Stimulated activated CD8-positive, alpha-beta memory T cell treated with anti-CD3 and anti-CD28 coated beads, Interleukin-15, amount 100 ng/mL, for 48 hours (primary cell): Measurements from ENCODE around the gene C8G.

Source experiments
- DNase-seq, 2 donors: peaks; one replicate each; pipeline ENCODE4 v3.0.0-alpha.2; 2020; ENCODE audit warnings: low read depth in 2 of 2

The C8G gene

DNA sequence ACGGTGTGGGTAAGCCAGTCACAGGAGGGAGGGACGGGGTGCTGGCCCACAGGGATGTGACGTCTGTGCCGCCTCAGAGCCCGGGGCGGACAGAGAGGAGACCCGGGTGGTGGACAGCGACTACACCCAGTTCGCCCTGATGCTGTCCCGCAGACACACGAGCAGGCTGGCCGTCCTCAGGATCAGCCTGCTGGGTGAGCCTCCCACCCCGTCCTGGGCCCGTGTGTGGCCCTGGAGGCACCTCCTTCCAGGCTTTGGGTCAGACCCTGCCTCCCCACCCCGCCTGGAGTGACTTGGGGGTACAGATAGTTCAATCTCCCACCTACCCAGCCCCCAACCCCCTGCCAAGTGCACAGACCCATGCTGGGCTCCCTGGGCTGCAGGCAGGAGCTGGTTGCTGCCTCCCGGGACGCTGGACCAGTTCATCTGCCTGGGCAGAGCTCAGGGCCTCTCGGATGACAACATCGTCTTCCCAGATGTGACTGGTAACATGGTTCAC is 8.8 kb downstream of the C8G start:
- DNase-seq: no peak

DNA sequence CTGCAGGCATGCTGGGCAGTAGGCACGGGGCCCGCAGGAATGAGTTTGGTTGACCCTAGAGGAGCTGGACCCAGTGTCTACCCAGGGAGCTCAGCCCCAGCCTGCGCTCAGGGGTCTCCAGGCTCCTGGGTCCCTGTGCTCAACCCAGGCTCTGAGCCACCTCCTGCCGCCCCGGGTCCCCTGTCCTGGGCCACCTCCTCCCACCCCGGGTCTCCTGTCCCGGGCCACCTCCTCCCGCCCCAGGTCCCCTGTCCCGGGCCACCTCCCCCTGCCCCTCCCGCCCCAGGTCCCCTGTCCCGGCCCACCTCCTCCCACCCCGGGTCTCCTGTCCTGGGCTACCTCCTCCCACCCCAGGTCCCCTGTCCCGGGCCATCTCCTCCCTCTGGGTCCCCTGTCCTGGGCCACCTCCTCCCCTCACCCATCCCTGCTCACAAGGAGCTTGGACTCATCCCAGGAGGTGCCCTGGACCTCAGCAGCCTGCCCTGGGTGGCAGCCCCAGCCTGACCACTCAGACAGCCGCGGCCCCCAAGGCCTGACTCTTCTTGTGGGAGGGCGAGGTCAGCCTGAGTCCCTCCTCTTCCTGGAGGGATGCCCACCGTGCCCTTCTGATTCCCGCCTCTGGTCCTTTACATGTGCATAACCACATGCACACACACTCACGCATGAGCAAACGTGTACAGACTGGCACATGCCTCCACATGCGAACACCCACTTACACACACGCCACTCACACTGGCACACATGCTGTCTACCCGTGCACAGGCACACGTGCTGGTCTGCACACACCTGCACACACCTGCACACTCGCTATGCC is 9.4 kb downstream of the C8G start:
- DNase-seq: no peak

DNA sequence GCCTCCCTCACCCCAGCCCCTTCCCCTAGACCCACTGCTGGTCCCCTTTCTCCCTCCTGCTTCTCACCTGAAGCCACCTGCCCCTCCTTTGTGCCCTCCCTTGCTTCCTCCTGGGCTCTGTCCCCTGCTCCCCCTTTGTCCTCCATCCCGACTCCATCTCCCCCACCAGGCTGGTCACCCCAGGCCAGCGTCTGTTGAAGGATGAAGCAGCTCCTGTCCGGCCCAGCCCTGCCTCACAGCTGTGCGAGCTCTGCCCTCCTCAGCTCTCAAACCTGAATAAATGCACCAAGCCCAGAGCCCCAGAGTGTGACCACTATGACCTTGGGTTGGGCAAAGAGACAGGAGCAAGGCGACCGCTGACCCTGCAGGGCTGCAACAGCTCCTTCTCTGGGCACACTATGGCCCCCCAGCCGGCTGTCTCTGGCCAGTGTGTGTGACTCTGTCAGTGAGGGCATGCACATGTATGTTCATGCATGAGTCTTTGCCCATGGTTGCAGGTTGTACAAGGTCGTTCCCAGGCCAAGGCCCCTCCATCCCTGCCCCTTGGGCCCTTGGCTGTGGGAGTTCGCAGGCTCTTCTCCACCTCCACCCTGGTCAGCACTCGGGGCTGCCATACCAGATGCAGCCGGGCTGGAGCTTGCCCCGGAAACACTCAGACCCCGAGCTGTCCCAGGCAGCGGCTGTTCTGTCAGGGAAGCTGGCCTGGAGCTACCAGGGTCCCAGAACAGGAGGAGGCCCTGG is 10.3 kb downstream of the C8G start:
- DNase-seq: no peak

DNA sequence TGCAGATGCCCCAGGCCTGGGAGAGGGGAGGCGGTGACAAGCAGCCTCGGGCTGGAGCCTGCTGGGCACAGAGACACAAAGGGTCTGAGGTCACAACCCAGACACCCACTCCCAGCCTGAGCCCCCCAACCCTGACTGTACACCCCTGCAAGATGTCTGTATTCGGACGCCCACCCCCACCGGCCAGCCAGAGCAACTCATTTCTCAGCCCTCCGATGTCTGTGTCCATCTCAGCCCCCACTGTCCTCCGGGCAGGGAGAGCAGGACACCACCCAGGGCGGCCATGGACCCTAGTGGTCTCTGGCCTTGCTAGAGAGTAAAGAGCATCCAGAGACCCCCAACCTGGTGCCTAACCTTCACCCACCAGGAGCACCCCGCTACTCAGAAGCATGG is 10.9 kb downstream of the C8G start:
- DNase-seq: no peak

DNA sequence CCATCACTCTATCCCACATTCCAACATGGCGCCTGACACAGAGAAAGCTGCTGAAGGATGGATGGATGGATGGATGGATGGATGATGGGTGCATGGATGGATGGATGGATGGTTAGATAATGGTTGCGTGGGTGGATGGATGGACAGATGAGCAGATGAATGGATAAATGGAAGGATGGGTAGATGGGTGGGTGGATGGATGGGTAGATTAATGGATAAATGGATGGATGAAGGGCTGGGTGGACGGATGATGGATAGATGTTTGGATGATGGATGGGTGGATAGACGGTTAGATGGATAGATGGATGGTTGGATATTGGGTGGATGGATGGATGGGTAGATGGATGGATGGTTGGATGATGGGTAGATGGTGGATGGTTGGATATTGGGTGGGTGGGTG is 11.6 kb downstream of the C8G start:
- DNase-seq: no peak

DNA sequence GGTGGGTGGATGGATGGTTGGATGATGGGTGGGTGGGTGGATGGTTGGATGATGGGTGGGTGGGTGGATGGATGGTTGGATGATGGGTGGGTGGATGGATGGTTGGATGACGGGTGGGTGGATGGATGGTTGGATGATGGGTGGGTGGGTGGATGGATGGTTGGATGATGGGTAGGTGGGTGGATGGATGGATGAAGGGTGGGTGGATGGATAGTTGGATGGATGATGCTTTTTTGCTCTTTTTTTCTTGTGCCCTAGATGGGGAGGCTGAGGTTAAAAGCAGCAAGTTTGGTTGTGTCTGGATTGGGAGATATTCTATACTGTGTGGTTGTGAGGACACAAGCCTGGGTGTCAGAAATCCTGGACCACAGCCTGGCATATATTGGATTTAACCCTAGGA is 12.4 kb downstream of the C8G start:
- no peak for DNase-seq

DNA sequence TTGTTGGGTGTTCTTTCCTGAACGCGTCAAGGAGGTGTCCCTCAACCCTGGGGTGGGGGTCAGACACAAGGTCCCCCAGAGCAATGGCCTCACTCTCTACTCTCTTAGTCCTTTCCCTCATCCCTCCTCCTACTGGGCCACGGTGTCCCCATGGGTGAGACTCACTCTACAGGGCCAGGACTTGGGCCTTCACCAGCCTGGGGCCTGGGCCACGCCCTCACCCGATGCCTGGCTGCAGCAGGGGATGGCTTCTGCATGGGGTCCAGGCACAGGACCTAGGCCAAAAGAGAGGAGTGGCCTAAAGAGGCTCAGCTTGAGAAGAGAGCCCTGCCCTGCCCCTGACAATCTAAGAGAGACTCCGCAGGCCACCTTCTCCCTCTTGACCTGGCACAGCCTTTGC is 12.9 kb downstream of the C8G start:
- no peak for DNase-seq

DNA sequence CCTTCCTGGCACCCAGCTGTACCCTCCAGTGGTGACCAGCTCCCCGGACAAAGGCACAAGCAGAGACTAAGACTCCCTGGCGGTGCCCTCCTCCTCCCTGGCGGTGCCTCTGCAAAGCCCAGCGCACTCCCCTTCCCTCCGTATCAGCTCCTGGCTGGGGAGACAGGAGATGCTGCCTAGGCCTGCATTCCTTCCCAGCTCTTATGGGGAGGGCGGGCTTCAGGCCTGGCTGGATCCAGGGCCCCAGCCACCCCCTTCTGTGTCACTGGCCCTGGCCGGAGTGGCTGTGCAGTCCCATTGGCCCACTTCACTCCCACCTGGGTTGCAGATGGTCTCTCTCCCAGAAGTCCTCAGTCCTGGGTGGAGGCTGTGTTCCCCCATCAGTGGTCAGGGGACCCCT is 13.4 kb downstream of the C8G start:
- no peak for DNase-seq

DNA sequence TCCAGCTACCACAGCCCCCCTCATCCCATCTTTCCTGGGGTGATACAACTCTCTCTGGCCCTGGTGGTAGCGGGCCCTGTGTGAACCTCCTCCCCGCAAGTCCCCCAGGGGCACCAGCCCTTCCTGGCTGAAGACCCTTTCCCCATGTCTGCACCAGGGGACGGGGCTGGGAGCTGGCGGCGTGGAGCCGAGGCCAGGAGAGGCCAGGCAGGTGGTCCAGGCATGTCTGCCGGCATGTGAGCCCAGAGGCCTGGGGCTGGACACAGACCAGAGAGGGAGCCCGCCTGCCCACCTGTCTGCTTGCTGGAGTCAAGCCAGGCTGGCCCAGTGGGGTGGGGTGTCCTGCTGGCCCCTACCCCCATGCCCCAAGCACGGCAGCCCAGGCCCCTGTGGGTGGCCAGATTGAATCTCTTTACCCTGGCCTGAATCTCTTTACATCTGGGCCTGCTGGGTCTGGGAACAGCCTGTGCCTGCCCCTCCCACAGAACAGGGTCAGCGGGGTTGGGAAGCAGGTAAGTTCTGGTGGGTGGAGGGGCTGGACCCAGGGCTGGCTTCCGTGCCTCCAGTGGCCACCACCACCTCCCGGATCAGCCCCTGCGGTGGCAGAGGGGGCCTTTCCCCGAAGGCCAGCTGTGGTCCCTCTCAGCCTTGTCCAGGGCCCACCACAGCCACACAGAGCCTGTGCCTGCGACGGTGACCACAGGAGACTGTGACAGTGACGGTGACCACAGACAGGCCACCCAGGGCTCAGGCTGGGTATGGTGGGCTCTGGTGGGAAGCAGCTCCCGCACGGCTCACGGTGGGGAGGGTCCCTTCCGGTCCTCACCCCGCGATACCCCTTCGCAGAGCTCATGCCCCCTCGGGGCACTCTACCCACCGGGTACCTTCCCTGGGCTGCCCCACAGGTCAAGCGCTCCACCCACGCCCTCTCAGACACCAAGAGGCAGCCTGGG is 14.1 kb downstream of the C8G start:
- DNase-seq: no peak

DNA sequence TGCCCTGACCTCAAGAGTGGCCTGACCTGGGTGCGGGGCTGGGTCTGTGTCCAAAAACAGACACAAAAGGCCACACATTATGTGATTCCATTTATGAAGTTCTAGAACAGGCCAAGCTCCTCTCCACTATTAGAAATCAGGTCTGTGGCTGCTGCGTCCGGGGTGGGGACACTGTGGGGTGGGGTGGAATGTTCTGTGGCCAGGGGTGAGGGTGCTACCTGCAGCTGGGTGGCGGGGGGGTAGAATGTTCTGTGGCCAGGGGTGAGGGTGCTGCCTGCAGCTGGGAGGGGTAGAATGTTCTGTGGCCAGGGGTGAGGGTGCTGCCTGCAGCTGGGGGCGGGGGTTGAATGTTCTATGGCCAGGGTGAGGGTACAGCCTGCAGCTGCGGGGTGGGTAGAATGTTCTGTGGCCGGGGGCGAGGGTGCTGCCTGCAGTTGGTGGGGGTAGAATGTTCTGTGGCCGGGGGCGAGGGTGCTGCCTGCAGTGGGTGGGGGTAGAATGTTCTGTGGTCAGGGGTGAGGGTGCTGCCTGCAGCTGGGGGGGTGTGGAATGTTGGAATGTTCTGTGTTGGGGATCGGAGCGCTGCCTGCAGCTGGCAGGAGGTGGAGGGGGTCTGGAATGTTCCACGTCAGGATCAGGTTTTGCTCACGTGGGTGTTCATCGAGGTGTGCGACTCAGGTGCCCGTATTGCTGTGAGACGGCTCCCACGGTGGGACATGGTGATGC is 15.3 kb downstream of the C8G start:
- DNase-seq: no peak

DNA sequence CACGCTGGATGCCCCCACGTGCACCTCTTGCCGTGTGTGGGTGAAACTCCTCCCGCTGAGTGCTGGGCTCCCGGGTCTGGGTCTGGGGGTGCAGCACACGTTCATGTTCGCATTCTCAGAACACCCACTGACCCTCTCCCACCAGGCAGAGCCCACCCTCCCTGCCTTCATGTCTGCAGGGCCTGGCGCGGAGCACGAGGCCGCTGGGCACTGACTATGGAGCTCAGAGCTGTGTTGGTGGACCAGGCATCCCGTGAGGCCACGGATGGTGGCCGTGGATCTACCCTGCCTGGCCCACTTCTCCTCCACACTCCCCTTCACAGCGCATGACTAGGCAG is 15.9 kb downstream of the C8G start:
- no peak for DNase-seq

DNA sequence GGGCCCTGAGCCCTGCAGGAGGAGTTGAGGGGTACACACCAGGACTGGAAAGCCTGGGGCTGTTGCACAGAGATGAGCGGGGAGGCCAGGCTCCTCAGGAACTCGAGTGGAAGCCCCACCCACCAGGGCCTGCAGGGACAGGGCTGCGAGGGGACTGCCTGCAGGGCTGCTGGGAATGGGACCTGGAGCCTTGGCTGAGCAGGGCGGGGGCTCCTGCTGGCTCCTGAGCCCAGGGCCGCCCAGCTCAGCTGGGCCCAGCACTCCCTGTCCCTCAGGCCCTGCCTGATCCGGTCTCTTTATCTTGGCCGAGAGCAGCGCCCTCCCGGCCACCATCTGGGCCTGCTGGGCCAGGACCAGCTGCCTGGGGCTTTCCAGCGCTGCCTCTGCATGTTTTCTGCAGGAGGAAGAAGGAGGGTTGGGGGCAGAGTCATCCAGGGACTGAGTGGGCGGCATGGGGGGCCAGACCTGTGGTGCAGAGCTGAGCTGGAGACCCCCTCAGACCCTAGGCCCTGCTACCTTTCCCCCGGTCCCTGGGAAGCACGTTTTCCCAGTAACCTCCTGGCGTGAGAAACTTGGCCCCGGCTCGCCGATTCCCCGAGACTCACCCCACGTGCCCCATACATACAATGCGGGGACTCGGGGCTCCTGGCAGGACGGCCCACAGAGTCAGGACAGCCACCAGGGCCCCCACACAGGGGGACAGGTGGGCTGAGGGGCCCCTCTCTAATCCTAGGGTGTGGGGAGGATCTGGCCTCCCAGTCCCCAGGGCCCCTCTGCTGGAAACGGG is 16.4 kb downstream of the C8G start:
- DNase-seq: no peak

DNA sequence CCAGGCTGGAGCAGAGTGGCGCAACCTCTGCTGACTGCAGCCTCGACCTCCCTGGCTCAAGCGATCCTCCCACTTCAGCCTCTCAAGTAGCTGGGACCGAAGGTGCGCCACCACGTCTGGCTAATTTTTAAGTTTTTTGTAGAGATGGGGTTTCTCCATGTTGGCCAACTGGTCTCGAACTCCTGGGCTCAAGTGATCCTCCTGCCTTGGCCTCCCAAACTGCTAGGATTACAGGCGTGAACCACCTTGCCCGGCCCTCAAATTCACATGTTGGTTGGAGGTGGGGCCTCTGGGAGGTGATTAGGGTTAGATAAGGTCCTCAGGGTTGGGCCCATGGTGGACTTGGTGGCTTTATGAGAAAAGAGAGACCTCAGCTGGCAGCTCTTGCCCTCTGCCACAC is 17.1 kb downstream of the C8G start:
- DNase-seq: no peak

DNA sequence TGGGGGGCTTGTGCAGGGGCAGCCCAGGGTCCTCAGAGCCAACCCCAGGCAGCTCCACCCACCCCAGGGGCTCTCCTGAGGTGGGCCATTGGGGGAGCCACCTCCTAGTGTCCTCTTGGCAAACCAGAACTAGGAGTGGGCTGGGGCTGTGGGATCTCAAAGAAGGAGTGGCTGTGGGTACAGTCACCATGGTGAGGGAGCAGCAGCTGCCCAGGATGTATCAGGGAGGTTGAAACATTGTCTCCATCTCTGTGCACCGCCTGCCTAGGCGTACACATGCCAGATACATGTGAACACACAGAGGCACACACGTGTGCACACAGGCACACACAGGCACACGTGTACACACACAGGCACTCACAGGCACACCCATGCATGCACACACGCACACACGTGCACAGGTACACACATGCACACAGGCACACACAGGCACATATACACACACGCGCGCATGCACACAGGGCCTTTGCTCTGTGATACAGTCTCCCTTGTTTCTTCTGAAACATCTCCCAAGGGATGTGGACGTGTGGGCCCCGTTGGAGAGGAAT is 17.7 kb downstream of the C8G start:
- no peak for DNase-seq

DNA sequence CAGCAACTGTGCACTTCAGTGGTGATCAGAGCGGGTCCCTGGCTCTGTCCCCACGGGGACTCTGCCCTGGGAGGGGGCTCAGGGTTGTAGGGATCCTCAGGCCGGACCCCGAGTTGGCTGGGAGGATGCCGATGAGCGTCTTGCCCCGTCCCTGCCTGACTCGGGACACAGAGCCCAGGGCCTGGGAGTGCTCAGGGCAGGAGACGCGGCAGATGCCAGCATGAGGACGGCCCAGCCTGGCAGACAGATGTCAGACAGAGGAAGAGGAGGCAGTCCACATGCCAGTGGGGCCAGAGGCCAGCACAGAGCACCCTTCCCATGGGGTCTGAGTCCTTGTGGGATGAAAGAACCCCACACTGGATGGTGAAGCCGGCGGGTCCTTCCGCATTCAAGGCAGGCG is 18.3 kb downstream of the C8G start:
- DNase-seq: no peak

DNA sequence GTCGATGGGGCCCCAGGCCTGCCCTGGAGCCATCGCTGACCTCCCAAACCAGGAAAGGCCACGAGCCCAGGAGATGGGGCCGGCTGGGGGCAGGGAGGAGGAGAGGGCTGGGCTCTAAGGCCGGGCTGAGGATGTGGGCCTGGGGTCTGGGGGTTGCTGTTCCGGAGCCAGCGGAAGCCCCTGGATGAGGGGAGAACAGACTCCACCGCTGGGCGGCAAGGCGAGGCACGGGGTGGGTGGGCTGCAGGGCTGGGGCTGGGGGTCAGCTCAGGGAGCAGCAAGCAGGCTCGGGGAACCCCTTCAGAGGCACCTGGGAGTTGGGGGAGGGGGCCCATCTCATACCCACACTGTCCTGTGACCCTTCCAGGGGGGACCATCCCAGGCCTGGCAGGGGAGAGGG is 18.7 kb downstream of the C8G start:
- no peak for DNase-seq

DNA sequence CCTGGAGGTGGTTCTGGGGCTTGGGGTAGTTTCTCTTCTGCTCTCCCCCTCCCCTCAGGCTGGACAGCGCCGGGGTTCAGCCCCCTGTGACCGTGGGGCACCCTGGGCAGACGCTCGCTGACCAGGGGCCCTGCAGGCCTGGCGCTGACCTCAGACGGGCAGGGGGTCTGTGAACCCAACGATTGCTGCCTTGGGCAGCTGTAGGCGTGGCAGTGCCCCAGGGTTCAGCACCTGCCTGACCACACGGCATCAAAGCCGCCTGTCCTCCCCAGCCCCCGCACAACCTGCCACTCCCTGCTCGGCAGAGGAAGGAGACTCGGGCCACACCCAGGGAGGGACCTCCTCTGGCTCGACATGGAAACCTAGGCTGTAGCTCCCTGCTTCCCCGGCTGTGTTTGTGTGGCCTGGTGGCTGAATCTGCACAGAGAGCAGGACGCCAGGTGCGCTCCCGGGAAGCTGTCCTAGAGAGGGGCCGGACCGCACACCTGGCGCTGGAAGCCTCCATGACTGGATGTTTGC is 19.2 kb downstream of the C8G start:
- DNase-seq: no peak

DNA sequence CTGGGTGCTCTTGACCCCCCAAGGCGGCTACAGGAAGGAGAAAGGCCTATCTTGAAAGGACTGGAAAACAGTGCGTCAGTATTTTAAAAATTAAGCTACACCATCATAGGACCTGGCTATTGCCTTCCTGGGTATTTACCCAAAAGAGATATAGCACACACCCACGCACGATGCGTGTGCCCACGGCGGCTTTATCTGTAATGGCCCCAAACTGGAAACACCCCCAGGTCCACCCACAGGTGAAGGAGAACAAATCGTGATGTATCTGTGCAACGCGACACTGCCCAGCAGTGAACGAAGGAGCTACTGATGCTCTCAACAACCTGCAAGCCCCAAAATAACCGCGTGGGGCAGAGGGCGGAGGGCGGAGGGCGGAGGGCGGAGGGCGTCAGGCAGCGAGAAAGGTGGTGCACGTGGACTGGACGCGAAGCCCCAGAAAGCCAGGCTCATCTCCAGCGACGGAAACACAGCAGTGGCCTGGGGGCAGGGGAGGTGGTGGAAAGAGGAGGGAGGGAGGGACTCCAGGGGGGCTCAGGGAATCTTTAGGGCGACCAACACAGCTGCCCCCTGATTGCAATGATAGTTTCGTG is 19.9 kb downstream of the C8G start:
- DNase-seq: no peak

DNA sequence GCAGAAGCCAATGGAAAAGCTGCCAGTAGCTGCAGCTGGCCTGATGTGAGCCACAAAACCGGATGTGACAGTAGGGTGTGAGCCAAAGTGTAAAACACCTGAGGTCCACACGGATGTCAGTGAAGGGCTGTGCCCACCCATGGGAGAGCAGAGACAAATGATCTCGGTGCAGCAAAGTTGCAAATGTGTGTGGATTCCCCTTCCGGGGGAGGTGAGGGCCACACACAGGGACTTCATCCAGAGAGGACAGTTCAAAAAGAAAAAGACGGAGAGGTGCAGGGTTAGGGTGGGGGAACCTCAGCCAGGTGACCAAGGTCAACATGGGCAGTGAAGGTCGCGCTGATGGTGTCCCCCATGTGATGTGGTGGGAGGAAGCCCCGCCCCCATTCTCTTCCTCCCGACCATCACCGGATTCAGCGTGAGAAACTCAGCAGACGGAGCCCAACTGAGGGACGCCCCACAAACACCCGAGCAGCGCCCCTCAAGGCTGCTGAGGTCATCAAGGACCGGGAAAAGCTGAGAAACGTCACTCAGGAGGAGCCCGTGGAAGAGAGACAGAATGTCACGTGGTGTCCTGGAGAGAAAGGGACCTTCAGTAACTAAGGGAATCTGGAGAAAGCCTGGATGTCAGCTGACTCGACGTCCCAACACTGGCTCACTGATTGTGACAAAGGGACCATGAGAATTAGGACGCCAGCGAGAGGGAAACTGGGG is 20.9 kb downstream of the C8G start:
- no peak for DNase-seq
